ENCODE data around the gene AOC2. TPM values are rescaled to one million over a fixed set of nuclear protein-coding genes. Genes with fewer than 3 reads are reported as not detected.

The AOC2 gene
- total and polyA plus RNA-seq, 2 of the 13 experiments (the other 11 are each of a cell fraction or from before 2014, with no cell fraction given), result 1.2 to 3.3 TPM

GRCh38 chr17:42878123-42878880 lies 33.9 kb downstream of the AOC2 start (continued):
- peak; percentile 80 for TF ChIP-seq PAXIP1 (CRISPR knock-in tag; conservative IDR thresholded peaks at IDR 0.05)
- no peak; the same call in 1 of the 2 replicates for TF ChIP-seq AHDC1 (CRISPR knock-in tag; IDR thresholded peaks at IDR 0.05; ENCODE audit: borderline replicate concordance)
- TF ChIP-seq MED1 (CRISPR knock-in tag; IDR thresholded peaks at IDR 0.05), result peak; percentile 85
- no peak for TF ChIP-seq SOX6 (IDR thresholded peaks at IDR 0.05)
- peak; percentile 69 for TF ChIP-seq SOX6 (CRISPR knock-in tag; IDR thresholded peaks at IDR 0.05)
- TF ChIP-seq SAP130 (CRISPR knock-in tag; IDR thresholded peaks at IDR 0.05; ENCODE audit: low read depth), result peak; percentile 80
- no peak for TF ChIP-seq ZNF549 (CRISPR knock-in tag; IDR thresholded peaks at IDR 0.05)
- TF ChIP-seq TBP (CRISPR knock-in tag; IDR thresholded peaks at IDR 0.05), result no peak
- TF ChIP-seq ZSCAN25 (CRISPR knock-in tag; IDR thresholded peaks at IDR 0.05), result no peak
- TF ChIP-seq ZBTB7A (CRISPR knock-in tag; IDR thresholded peaks at IDR 0.05), result peak; percentile 68; the same call in 1 of the 2 replicates
- TF ChIP-seq ZNF414 (CRISPR knock-in tag; IDR thresholded peaks at IDR 0.05), result 0 out of 2 replicates have a peak, but pooled peaks have one; percentile 43
- peak; percentile 94 for TF ChIP-seq ZNF770 (CRISPR knock-in tag; IDR thresholded peaks at IDR 0.05)
- TF ChIP-seq XRCC5 (optimal IDR thresholded peaks at IDR 0.05; ENCODE audit: low read length), result no peak
- no peak for TF ChIP-seq RFX5 (IDR thresholded peaks at IDR 0.05; ENCODE audit: low read depth, low read length)
- peak; percentile 52; the same call in 1 of the 2 replicates for TF ChIP-seq MYC (CRISPR knock-in tag; IDR thresholded peaks at IDR 0.05; ENCODE audit: borderline replicate concordance)
- TF ChIP-seq BCL6 (CRISPR knock-in tag; IDR thresholded peaks at IDR 0.05), result peak; percentile 55; the same call in 1 of the 2 replicates
- no peak for TF ChIP-seq ZNF256 (CRISPR knock-in tag; conservative IDR thresholded peaks at IDR 0.05)

Data from HepG2 (cell line).